ENCODE measurements around the gene ANKRD7.

DNA sequence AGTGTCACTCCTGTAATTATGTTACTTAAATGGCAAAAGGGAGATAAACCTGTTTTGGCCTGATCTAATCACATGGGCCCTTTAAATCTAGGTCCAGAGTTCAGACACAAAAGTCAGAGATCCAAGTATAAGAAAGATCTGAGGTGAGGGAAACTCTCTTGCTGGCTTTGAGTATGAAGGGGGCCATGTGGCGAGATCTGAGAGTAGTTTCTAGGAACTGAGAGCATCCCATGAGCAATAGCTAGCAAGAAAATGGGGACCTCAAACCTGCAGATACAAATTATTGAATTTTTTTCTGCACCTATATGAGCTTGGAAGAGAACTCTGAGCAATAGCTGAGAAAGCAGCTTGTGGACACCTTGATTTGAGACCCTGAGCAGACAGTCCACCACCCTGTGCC is 27.6 kb downstream of the ANKRD7 start:
- TF ChIP-seq CTCF (IDR thresholded peaks at IDR 0.05), result no peak
- TF ChIP-seq POLR2A (IDR thresholded peaks at IDR 0.05), result no peak
